HEK293 (cell line): Measurements from ENCODE around the gene SLC9A9.

ENCODE experiments used
- CTCF ChIP-seq: fragments of 450-650 bp; formaldehyde crosslinking; IDR thresholded peaks from 2 replicates; pipeline ENCODE4 v1.5.1; 2016; ENCODE audit warnings: missing biosample characterization, missing genetic modification characterization
- KLF16 ChIP-seq: fragments of 450-650 bp; formaldehyde crosslinking; IDR thresholded peaks from 2 replicates; pipeline ENCODE4 v1.5.1; 2017; ENCODE audit warnings: missing biosample characterization, missing genetic modification characterization
- PATZ1 ChIP-seq: fragments of 450-650 bp; formaldehyde crosslinking; IDR thresholded peaks from 2 replicates; pipeline ENCODE4 v1.5.1; 2016; ENCODE audit warnings: missing biosample characterization, missing genetic modification characterization
- ZNF121 ChIP-seq: fragments of 450-650 bp; formaldehyde crosslinking; IDR thresholded peaks from 2 replicates; pipeline ENCODE4 v1.5.1; 2016; ENCODE audit warnings: missing biosample characterization, missing genetic modification characterization
- ZNF23 ChIP-seq: fragments of 450-650 bp; formaldehyde crosslinking; IDR thresholded peaks from 2 replicates; pipeline ENCODE4 v1.5.1; 2016; ENCODE audit warnings: missing biosample characterization, missing genetic modification characterization, borderline replicate concordance
- ZNF248 ChIP-seq: fragments of 450-650 bp; formaldehyde crosslinking; IDR thresholded peaks from 2 replicates; pipeline ENCODE4 v1.5.1; 2017; ENCODE audit warnings: missing biosample characterization, missing genetic modification characterization
- ZNF274 ChIP-seq, 2 experiments: fragments of 200-500 bp in 1 of 2; fragments of 450-650 bp in 1 of 2; sonication (Bioruptor generic) in 1 of 2; formaldehyde crosslinking in 1 of 2; IDR thresholded peaks; 2 replicates each; pipeline versions ENCODE4 v1.5.1 to v1.6.1; 2014 to 2016; ENCODE audit warnings: borderline replicate concordance in 1 of 2, inconsistent platforms in 1 of 2, low read length in 1 of 2, missing biosample characterization in 1 of 2, missing genetic modification characterization in 1 of 2
- ZNF311 ChIP-seq: fragments of 450-650 bp; formaldehyde crosslinking; IDR thresholded peaks from 2 replicates; pipeline ENCODE4 v1.5.1; 2017; ENCODE audit warnings: missing biosample characterization, missing genetic modification characterization, borderline replicate concordance
- ZNF354C ChIP-seq: fragments of 450-650 bp; formaldehyde crosslinking; IDR thresholded peaks from 2 replicates; pipeline ENCODE4 v1.5.1; 2016; ENCODE audit warnings: missing biosample characterization, missing genetic modification characterization, low read depth, borderline replicate concordance
- ZNF423 ChIP-seq: fragments of 450-650 bp; formaldehyde crosslinking; IDR thresholded peaks from 2 replicates; pipeline ENCODE4 v1.5.1; 2016; ENCODE audit warnings: missing biosample characterization, missing genetic modification characterization
- ZNF549 ChIP-seq: fragments of 450-650 bp; IDR thresholded peaks from 2 replicates; pipeline ENCODE4 v1.5.1; 2018; ENCODE audit warnings: missing biosample characterization, missing genetic modification characterization, mild to moderate bottlenecking, inconsistent platforms, moderate library complexity
- ZNF792 ChIP-seq: fragments of 450-650 bp; formaldehyde crosslinking; IDR thresholded peaks from 2 replicates; pipeline ENCODE4 v1.5.1; 2016; ENCODE audit warnings: missing biosample characterization, missing genetic modification characterization
- TF ChIP-seq, protein P1 (sequence below): fragments of 450-650 bp; formaldehyde crosslinking; IDR thresholded peaks from 2 replicates; pipeline ENCODE4 v1.5.1; 2016; ENCODE audit warnings: missing biosample characterization, missing genetic modification characterization

- TF ChIP-seq ZNF274 (IDR thresholded peaks at IDR 0.05; ENCODE audit: low read length) (no peak), ZNF274 (tag by site-specific recombination; IDR thresholded peaks at IDR 0.05; ENCODE audit: borderline replicate concordance) (no peak), ZNF311 (tag by site-specific recombination) (no peak), CTCF (no peak), ZNF354C (no peak), ZNF248 (tag by site-specific recombination) (no peak), ZNF23 (tag by site-specific recombination) (no peak), ZNF792 (no peak), KLF16 (tag by site-specific recombination) (no peak), ZNF549 (tag by site-specific recombination) (no peak), PATZ1 (tag by site-specific recombination) (no peak), ZNF121 (tag by site-specific recombination) (no peak), ZNF423 (no peak)
- TF ChIP-seq, protein P1, sequence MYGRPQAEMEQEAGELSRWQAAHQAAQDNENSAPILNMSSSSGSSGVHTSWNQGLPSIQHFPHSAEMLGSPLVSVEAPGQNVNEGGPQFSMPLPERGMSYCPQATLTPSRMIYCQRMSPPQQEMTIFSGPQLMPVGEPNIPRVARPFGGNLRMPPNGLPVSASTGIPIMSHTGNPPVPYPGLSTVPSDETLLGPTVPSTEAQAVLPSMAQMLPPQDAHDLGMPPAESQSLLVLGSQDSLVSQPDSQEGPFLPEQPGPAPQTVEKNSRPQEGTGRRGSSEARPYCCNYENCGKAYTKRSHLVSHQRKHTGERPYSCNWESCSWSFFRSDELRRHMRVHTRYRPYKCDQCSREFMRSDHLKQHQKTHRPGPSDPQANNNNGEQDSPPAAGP (tag by site-specific recombination): no peak
These were observed 352.1 kb downstream of the SLC9A9 start for GRCh38 chr3:143496191-143496590.
